Thymus (tissue), 11 donors: ENCODE data around the gene TGFBR3L. TPM values are rescaled to one million over a fixed set of nuclear protein-coding genes. Genes with fewer than 3 reads are reported as not detected.
"Not testable (repeated sequence)": the region's sequence is repeated elsewhere in the genome, so short reads cannot be mapped to it uniquely, and the experiment has no call there.

Source experiments
- DNase-seq, 9 donors: peaks; one replicate each; pipeline ENCODE4 v3.0.0-alpha.2; 2013; ENCODE audit warnings: low spot score in 9 of 9, low read depth in 6 of 9, missing footprints in 1 of 9
- H3K27ac ChIP-seq, 2 donors: one replicate each; pipeline ENCODE4 v1.5.1; 2013; ENCODE audit warnings: control low read depth in 1 of 2, low read depth in 1 of 2, low read length in 1 of 2, mild to moderate bottlenecking in 1 of 2, moderate library complexity in 1 of 2
- H3K27me3 ChIP-seq, 2 donors: one replicate each; pipeline ENCODE4 v1.5.1; 2013; ENCODE audit warnings: low read length in 1 of 2; ENCODE audit not compliant: control insufficient read depth in 2 of 2, insufficient read depth in 1 of 2
- H3K36me3 ChIP-seq, 2 donors: one replicate each; pipeline ENCODE4 v1.5.1; 2013; ENCODE audit warnings: low read length in 1 of 2, mild to moderate bottlenecking in 1 of 2, moderate library complexity in 1 of 2; ENCODE audit not compliant: control insufficient read depth in 2 of 2, insufficient read depth in 2 of 2
- H3K4me1 ChIP-seq, 2 donors: one replicate each; pipeline ENCODE4 v1.5.1; 2013; ENCODE audit warnings: low read length in 2 of 2; ENCODE audit not compliant: control insufficient read depth in 2 of 2, insufficient read depth in 2 of 2
- H3K4me3 ChIP-seq, 2 donors: one replicate each; pipeline ENCODE4 v1.5.1; 2013; ENCODE audit warnings: low read length in 2 of 2, control low read depth in 1 of 2, mild to moderate bottlenecking in 1 of 2
- H3K9me3 ChIP-seq, 2 donors: one replicate each; pipeline ENCODE4 v1.5.1; 2013; ENCODE audit warnings: low read length in 1 of 2, mild to moderate bottlenecking in 1 of 2; ENCODE audit not compliant: control insufficient read depth in 2 of 2, insufficient read depth in 1 of 2
- WGBS: extraction: QIAGEN DNeasy Blood & Tissue Kit; methylation state at CpG from one replicate; pipeline ENCODE4 v1.1.7; 2013; 5-methylcytosine and 5-hydroxymethylcytosine counted together
- polyA plus RNA-seq: library from polyadenylated mRNA; stranded (reverse); fragments of 200-250 nt; gene quantifications from one replicate; pipeline ENCODE4 v1.2.3, GENCODE V29; 2013
- total RNA-seq: library from RNA; stranded (reverse); fragments of 120-200 nt; gene quantifications from one replicate; pipeline ENCODE4 v1.2.4, GENCODE V29; 2013
- donor health status: healthy.

Gene TGFBR3L
- total and polyA plus RNA-seq, 2 donors: 0.05 to 0.19 TPM

- Histone ChIP-seq H3K36me3 (no peaks in the 10 kb centered on the region), H3K9me3 (peaks cover 0 to 6% of the 10 kb centered on the region in 2 donors), H3K27ac (no peak within 1 kb of the TSS), H3K4me3 (peak within 1 kb of the TSS in 1 of 2 donors; percentile 15), H3K27me3 (peaks cover 11 to 55% of the 10 kb centered on the region in 2 donors), H3K4me1 (peaks cover 3 to 4% of the 10 kb centered on the region in 2 donors)
- 13% methylated on average over 53 of the region's 53 CpGs for WGBS
- DNase-seq: no peak
Measured at GRCh38 chr19:7888145-7888825, 26.3 kb upstream of the TGFBR3L start, which contains the start of gene LRRC8E. Gene LRRC8E, plus strand, starts transcription at chr19:7888510. Its CDS starts 7,094 bp downstream, at chr19:7895604.

- peaks cover 11 to 55% of the 10 kb centered on the region in 2 donors for H3K27me3 ChIP-seq
- H3K9me3 ChIP-seq: peaks cover 0 to 6% of the 10 kb centered on the region in 2 donors
- WGBS: 85% methylated on average over 8 of the region's 8 CpGs
- no peak for DNase-seq
- H3K4me1 ChIP-seq: peaks cover 3 to 4% of the 10 kb centered on the region in 2 donors
- no peak overlapping the region for H3K27ac ChIP-seq
- H3K36me3 ChIP-seq: no peaks in the 10 kb centered on the region
- H3K4me3 ChIP-seq: no peak overlapping the region
Measured at GRCh38 chr19:7888826-7889217, 25.8 kb upstream of the TGFBR3L start.

- not testable (repeated sequence) for H3K4me1 ChIP-seq, H3K4me3 ChIP-seq, DNase-seq, H3K9me3 ChIP-seq, H3K27ac ChIP-seq, H3K36me3 ChIP-seq
- WGBS: 82% methylated on average over 18 of the region's 18 CpGs
- peaks cover 4 to 47% of the 10 kb centered on the region in 2 donors for H3K27me3 ChIP-seq
Measured at GRCh38 chr19:7893362-7894101, 21.1 kb upstream of the TGFBR3L start.

- DNase-seq: no peak
- H3K4me3 ChIP-seq: no peak overlapping the region
- no peaks in the 10 kb centered on the region for H3K4me1 ChIP-seq
- WGBS: 77% methylated on average over 18 of the region's 18 CpGs
- no peaks in the 10 kb centered on the region for H3K9me3 ChIP-seq
- peaks cover 0 to 34% of the 10 kb centered on the region in 2 donors for H3K27me3 ChIP-seq
- H3K27ac ChIP-seq: no peak overlapping the region
- no peaks in the 10 kb centered on the region for H3K36me3 ChIP-seq
Measured at GRCh38 chr19:7894612-7895309, 19.9 kb upstream of the TGFBR3L start.

GRCh38 chr19:7895565-7895964 is 19.1 kb upstream of the TGFBR3L start:
- DNase-seq: no peak
- no peaks in the 10 kb centered on the region for H3K4me1 ChIP-seq
- peaks cover 0 to 29% of the 10 kb centered on the region in 2 donors for H3K27me3 ChIP-seq
- H3K4me3 ChIP-seq: no peak overlapping the region
- no peak overlapping the region for H3K27ac ChIP-seq
- no peaks in the 10 kb centered on the region for H3K9me3 ChIP-seq
- WGBS: 93% methylated on average over 13 of the region's 13 CpGs
- no peaks in the 10 kb centered on the region for H3K36me3 ChIP-seq

GRCh38 chr19:7897292-7897691 is 17.3 kb upstream of the TGFBR3L start:
- Histone ChIP-seq H3K4me1 (no peaks in the 10 kb centered on the region), H3K4me3 (no peak overlapping the region), H3K36me3 (no peaks in the 10 kb centered on the region), H3K27me3 (peaks cover 0 to 22% of the 10 kb centered on the region in 2 donors), H3K27ac (no peak overlapping the region), H3K9me3 (no peaks in the 10 kb centered on the region)
- no peak for DNase-seq
- 94% methylated on average over 11 of the region's 11 CpGs for WGBS

GRCh38 chr19:7898967-7899366 is 15.7 kb upstream of the TGFBR3L start:
- Histone ChIP-seq H3K36me3 (no peaks in the 10 kb centered on the region), H3K4me3 (no peak overlapping the region), H3K4me1 (peaks cover 4 to 10% of the 10 kb centered on the region in 2 donors), H3K27ac (no peak overlapping the region), H3K27me3 (peaks cover 0 to 26% of the 10 kb centered on the region in 2 donors), H3K9me3 (peaks cover 0 to 5% of the 10 kb centered on the region in 2 donors)
- no peak for DNase-seq
- WGBS: 93% methylated on average over 16 of the region's 16 CpGs

GRCh38 chr19:7899751-7900378 is 14.8 kb upstream of the TGFBR3L start:
- Histone ChIP-seq H3K4me3 (no peak overlapping the region), H3K9me3 (peaks cover 0 to 5% of the 10 kb centered on the region in 2 donors), H3K27me3 (peaks cover 0 to 18% of the 10 kb centered on the region in 2 donors), H3K4me1 (peaks cover 10 to 17% of the 10 kb centered on the region in 2 donors), H3K27ac (no peak overlapping the region), H3K36me3 (no peaks in the 10 kb centered on the region)
- WGBS: 94% methylated on average over 34 of the region's 34 CpGs
- no peak for DNase-seq
